DND-41 (cell line): ENCODE measurements around the gene CPNE1.
A peak's percentile ranks its signal among the peaks of the same experiment; 100 is the strongest.

Experiments used
- ATAC-seq: fragments of 200-7000 bp; cut with Tn5 transposase; 3 replicates; pipeline ENCODE4 v1.9.1; 2021; ENCODE audit warnings: low read depth; ENCODE audit not compliant: insufficient read depth
- DNase-seq: peaks from one replicate; pipeline ENCODE4 v3.0.0-alpha.2; 2020
- H2AFZ ChIP-seq: 2 replicates; pipeline ENCODE4 v1.6.0; 2012; ENCODE audit warnings: low read depth, low read length
- H3K27ac ChIP-seq: 2 replicates; pipeline ENCODE4 v1.5.1; 2012; ENCODE audit warnings: low read length, inconsistent platforms
- H3K27me3 ChIP-seq: fragments of 200-600 bp; sonication (generic); 2 replicates; pipeline ENCODE4 v1.6.0; 2012; ENCODE audit warnings: low read length, mild to moderate bottlenecking, inconsistent platforms; ENCODE audit not compliant: insufficient read depth, poor library complexity
- H3K36me3 ChIP-seq: 2 replicates; pipeline ENCODE4 v1.5.1; 2012; ENCODE audit warnings: low read length, inconsistent platforms; ENCODE audit not compliant: insufficient read depth
- H3K4me1 ChIP-seq: 2 replicates; pipeline ENCODE4 v1.5.1; 2012; ENCODE audit warnings: mild to moderate bottlenecking, low read length; ENCODE audit not compliant: insufficient read depth
- H3K4me2 ChIP-seq: 2 replicates; pipeline ENCODE4 v1.6.0; 2012; ENCODE audit warnings: mild to moderate bottlenecking, moderate library complexity, low read length, inconsistent platforms; ENCODE audit not compliant: insufficient read depth
- H3K4me3 ChIP-seq, 2 experiments: fragments of 200-600 bp in 1 of 2; shearing (Covaris generic) in 1 of 2; 2 replicates each; pipeline ENCODE4 v1.5.1; 2012 to 2016; ENCODE audit warnings: inconsistent platforms in 2 of 2, low read length in 2 of 2, mild to moderate bottlenecking in 2 of 2, low read depth in 1 of 2, moderate library complexity in 1 of 2
- H3K79me2 ChIP-seq: 2 replicates; pipeline ENCODE4 v1.6.0; 2012; ENCODE audit warnings: low read length, inconsistent platforms; ENCODE audit not compliant: insufficient read depth
- H3K9ac ChIP-seq: 2 replicates; pipeline ENCODE4 v1.6.0; 2012; ENCODE audit warnings: low read depth, mild to moderate bottlenecking, inconsistent platforms, low read length, moderate library complexity
- H3K9me3 ChIP-seq: 2 replicates; pipeline ENCODE4 v1.5.1; 2012; ENCODE audit warnings: low read length, moderate library complexity, mild to moderate bottlenecking, inconsistent platforms; ENCODE audit not compliant: insufficient read depth, severe bottlenecking
- H4K20me1 ChIP-seq: 2 replicates; pipeline ENCODE4 v1.6.0; 2012; ENCODE audit warnings: low read length; ENCODE audit not compliant: insufficient read depth
- EZH2 ChIP-seq: IDR thresholded peaks from 3 replicates; pipeline ENCODE4 v1.6.1; 2012; ENCODE audit warnings: borderline replicate concordance, low read depth, mild to moderate bottlenecking, moderate library complexity, low read length, inconsistent platforms; ENCODE audit not compliant: severe bottlenecking
- TF ChIP-seq, protein P1 (sequence below): IDR thresholded peaks from 2 replicates; pipeline ENCODE4 v1.5.1; 2012; ENCODE audit warnings: borderline replicate concordance, low read length, moderate library complexity, mild to moderate bottlenecking; ENCODE audit not compliant: poor library complexity, severe bottlenecking; ENCODE audit errors: extremely low read depth

Gene CPNE1

DNA sequence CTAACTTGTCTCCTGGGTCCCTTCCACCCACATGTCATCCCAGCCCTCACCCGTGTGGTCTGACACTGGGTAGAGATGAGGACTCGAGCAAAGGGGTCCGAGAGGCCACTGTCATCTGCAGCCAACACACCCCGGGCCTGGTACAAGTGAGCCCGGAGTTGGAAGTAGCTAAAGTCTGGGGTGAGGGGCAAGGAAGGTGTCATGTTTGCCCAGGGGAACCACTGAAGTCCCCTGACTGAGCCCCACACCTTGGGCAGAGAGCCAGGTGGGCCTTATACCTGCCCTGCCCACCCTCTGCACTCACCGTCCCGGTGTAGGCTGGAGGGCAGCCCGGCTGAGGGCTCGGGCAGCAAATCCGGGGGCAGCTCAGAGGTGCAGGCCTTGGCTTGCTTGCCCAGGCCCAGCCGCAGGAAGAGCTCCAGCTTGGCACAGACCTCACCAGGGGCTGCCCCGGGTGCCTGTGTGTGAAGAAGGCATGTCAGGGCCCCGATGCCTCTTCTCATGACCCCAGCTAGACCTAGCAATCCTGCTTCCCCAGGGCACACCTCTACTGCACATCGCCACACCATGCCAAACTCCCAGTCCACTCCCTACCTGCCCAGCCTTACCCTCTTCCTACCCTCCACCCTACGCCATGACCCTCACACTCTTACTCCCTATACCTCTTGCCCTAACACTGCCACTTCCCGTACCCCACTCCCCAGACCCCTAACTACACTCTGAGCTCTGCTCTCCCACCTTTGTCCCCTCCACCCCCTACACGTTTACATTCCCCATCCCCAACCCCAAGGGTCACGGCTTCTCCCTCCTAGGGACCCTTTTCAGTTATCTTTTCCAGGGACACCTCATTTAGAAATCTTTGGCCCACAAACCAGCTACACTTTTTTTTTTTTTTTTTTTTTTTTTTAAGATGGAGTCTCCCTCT, 80.8 kb downstream of the CPNE1 start:
- H3K4me3 ChIP-seq: no peak overlapping the region
- DNase-seq: no peak
- H3K4me1 ChIP-seq: no peaks in the 10 kb centered on the region
- 0 out of 3 replicates have a peak, but pooled peaks have one; percentile 19 for ATAC-seq
- H3K79me2 ChIP-seq: no peaks in the 10 kb centered on the region
- no peak overlapping the region for H3K4me2 ChIP-seq
- no peak overlapping the region for H3K27ac ChIP-seq
- no peak overlapping the region for H3K9ac ChIP-seq
- no peak for TF ChIP-seq EZH2
- TF ChIP-seq, protein P1, sequence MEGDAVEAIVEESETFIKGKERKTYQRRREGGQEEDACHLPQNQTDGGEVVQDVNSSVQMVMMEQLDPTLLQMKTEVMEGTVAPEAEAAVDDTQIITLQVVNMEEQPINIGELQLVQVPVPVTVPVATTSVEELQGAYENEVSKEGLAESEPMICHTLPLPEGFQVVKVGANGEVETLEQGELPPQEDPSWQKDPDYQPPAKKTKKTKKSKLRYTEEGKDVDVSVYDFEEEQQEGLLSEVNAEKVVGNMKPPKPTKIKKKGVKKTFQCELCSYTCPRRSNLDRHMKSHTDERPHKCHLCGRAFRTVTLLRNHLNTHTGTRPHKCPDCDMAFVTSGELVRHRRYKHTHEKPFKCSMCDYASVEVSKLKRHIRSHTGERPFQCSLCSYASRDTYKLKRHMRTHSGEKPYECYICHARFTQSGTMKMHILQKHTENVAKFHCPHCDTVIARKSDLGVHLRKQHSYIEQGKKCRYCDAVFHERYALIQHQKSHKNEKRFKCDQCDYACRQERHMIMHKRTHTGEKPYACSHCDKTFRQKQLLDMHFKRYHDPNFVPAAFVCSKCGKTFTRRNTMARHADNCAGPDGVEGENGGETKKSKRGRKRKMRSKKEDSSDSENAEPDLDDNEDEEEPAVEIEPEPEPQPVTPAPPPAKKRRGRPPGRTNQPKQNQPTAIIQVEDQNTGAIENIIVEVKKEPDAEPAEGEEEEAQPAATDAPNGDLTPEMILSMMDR: no peak
- no peaks in the 10 kb centered on the region for H3K9me3 ChIP-seq
- H3K36me3 ChIP-seq: no peaks in the 10 kb centered on the region
- H2AFZ ChIP-seq: no peak overlapping the region
- no peaks in the 10 kb centered on the region for H4K20me1 ChIP-seq
- H3K27me3 ChIP-seq: no peaks in the 10 kb centered on the region

DNA sequence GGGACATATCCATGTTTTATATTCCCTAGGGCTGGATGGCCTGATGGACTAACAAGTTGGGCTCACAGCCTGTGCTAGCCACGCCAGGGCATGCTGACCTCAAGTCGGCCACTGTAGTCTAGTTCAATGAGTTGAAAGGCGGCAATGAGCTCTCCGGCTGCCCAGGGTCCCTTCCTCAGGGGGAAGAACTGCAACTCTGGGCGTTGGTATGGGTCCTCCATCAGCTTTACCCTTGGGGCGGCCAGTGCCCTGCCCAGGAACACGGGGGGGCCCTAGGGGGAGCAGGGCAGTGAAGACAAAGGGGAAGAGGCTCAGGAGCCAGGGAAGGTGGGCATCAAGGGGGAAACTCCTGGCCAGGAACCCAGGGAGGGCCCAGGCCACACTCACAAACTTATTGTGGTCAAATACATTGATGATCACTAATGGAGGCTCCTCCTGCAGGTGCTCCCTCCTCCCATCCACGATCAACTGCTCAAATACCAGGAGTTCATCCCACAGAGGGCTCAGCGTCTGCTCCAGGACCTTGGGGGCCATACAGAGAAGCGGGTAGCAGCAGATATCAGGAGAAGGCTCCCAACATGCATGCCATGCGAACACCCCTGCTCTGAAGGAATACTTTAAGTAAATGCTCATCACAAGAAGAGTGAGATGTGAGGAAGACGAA, 81.8 kb downstream of the CPNE1 start:
- Histone ChIP-seq H2AFZ (no peak overlapping the region), H3K4me3 (no peak overlapping the region), H3K4me2 (no peak overlapping the region), H3K4me1 (no peaks in the 10 kb centered on the region), H3K79me2 (no peaks in the 10 kb centered on the region), H4K20me1 (no peaks in the 10 kb centered on the region), H3K27me3 (no peaks in the 10 kb centered on the region), H3K9ac (no peak overlapping the region), H3K9me3 (no peaks in the 10 kb centered on the region), H3K27ac (no peak overlapping the region), H3K36me3 (no peaks in the 10 kb centered on the region)
- DNase-seq: no peak
- TF ChIP-seq, protein P1: no peak
- no peak for TF ChIP-seq EZH2
- ATAC-seq: no peak

DNA sequence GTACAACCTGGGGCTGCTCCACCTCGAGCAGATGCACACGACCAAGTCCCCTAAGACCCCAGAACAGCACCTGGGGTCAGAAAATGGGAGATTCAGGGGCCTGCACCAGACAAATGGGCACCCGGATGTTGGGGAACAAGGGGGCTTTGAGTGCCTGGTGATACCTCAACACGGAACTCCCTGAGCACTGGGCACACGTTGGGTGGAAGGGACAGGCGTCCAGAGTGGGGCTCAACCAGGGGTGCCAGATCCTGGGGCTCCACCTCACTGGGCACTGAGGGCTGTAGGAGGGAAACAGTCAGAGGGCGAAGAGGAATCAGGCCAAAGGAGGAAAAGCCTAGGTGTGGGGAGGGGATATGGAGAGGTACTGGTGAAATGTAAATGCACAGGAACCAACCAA, 82.6 kb downstream of the CPNE1 start:
- DNase-seq (no peak), ATAC-seq (no peak)
- Histone ChIP-seq H3K79me2 (no peaks in the 10 kb centered on the region), H3K4me2 (no peak overlapping the region), H3K9me3 (no peaks in the 10 kb centered on the region), H3K4me3 (no peak overlapping the region), H3K4me1 (no peaks in the 10 kb centered on the region), H3K9ac (no peak overlapping the region), H3K36me3 (no peaks in the 10 kb centered on the region), H2AFZ (no peak overlapping the region), H3K27ac (no peak overlapping the region), H3K27me3 (no peaks in the 10 kb centered on the region), H4K20me1 (no peaks in the 10 kb centered on the region)
- TF ChIP-seq, protein P1: no peak
- no peak for TF ChIP-seq EZH2
